Large intestine (tissue), 3 donors: ENCODE results near the gene SREK1. TPM values are rescaled to one million over a fixed set of nuclear protein-coding genes. Genes with fewer than 3 reads are reported as not detected.
A peak's percentile ranks its signal among the peaks of the same experiment; 100 is the strongest.

Source experiments
- DNase-seq, 2 donors: peaks; one replicate each; pipeline versions ENCODE4 v3.0.0 to v3.0.0-alpha.2; 2013
- H3K27ac ChIP-seq: one replicate; pipeline ENCODE4 v1.5.1; 2013; ENCODE audit warnings: low read length
- H3K27me3 ChIP-seq: 2 replicates; pipeline ENCODE4 v1.6.1; 2013; ENCODE audit warnings: low read length; ENCODE audit not compliant: control insufficient read depth, insufficient read depth
- H3K36me3 ChIP-seq: 2 replicates; pipeline ENCODE4 v1.6.1; 2013; ENCODE audit warnings: low read length; ENCODE audit not compliant: control insufficient read depth, insufficient read depth
- H3K4me1 ChIP-seq: one replicate; pipeline ENCODE4 v1.6.1; 2013; ENCODE audit warnings: low read length; ENCODE audit not compliant: control insufficient read depth, insufficient read depth
- H3K4me3 ChIP-seq: one replicate; pipeline ENCODE4 v1.5.1; 2013; ENCODE audit warnings: low read length
- H3K9me3 ChIP-seq: one replicate; pipeline ENCODE4 v1.6.1; 2013; ENCODE audit warnings: mild to moderate bottlenecking, low read depth, low read length, moderate library complexity; ENCODE audit not compliant: control insufficient read depth
- WGBS: methylation state at CpG from one replicate; pipeline ENCODE4 v1.1.5; 2013; ENCODE audit warnings: low lambda C conversion rate; ENCODE audit not compliant: insufficient coverage; 5-methylcytosine and 5-hydroxymethylcytosine counted together
- polyA plus RNA-seq: library from polyadenylated mRNA; unstranded; fragments of 120-200 nt; gene quantifications from one replicate; pipeline ENCODE4 v1.2.1, GENCODE V29; 2013

Gene SREK1
- polyA plus RNA-seq, 1 donor = 133 TPM

GRCh38 chr5:66161356-66161755, 17.3 kb downstream of the SREK1 start:
- WGBS = 100% methylated on average over 1 of the region's 5 CpGs
- Histone ChIP-seq H3K27ac (no peak overlapping the region), H3K36me3 (peaks cover 56% of the 10 kb centered on the region), H3K4me1 (no peaks in the 10 kb centered on the region), H3K27me3 (no peaks in the 10 kb centered on the region), H3K4me3 (no peak overlapping the region), H3K9me3 (no peaks in the 10 kb centered on the region)
- DNase-seq = no peak

GRCh38 chr5:66164044-66164790, 20.1 kb downstream of the SREK1 start:
- H3K4me1 ChIP-seq = no peaks in the 10 kb centered on the region
- H3K9me3 ChIP-seq = no peaks in the 10 kb centered on the region
- DNase-seq = no peak
- peaks cover 68% of the 10 kb centered on the region for H3K36me3 ChIP-seq
- H3K4me3 ChIP-seq = no peak overlapping the region
- no peak overlapping the region for H3K27ac ChIP-seq
- no peaks in the 10 kb centered on the region for H3K27me3 ChIP-seq
- 97% methylated on average over 6 of the region's 8 CpGs for WGBS

GRCh38 chr5:66168226-66168625, 24.1 kb downstream of the SREK1 start:
- Histone ChIP-seq H3K9me3 (no peaks in the 10 kb centered on the region), H3K4me3 (no peak overlapping the region), H3K36me3 (peaks cover 58% of the 10 kb centered on the region), H3K27ac (no peak overlapping the region), H3K27me3 (no peaks in the 10 kb centered on the region), H3K4me1 (no peaks in the 10 kb centered on the region)
- 100% methylated on average over 2 of the region's 4 CpGs for WGBS
- DNase-seq = no peak

GRCh38 chr5:66169534-66169933, 25.4 kb downstream of the SREK1 start:
- no peak overlapping the region for H3K27ac ChIP-seq
- no peaks in the 10 kb centered on the region for H3K27me3 ChIP-seq
- H3K4me1 ChIP-seq = no peaks in the 10 kb centered on the region
- 96% methylated on average over 3 of the region's 4 CpGs for WGBS
- peaks cover 55% of the 10 kb centered on the region for H3K36me3 ChIP-seq
- no peak for DNase-seq
- no peak overlapping the region for H3K4me3 ChIP-seq
- H3K9me3 ChIP-seq = no peaks in the 10 kb centered on the region

GRCh38 chr5:66170195-66170919, 26.3 kb downstream of the SREK1 start:
- 95% methylated on average over 9 of the region's 10 CpGs for WGBS
- no peak for DNase-seq
- peaks cover 56% of the 10 kb centered on the region for H3K36me3 ChIP-seq

GRCh38 chr5:66171349-66172344, 27.5 kb downstream of the SREK1 start:
- peak in 1 of 2 donors; percentile 21 for DNase-seq
- WGBS = 54% methylated on average over 4 of the region's 6 CpGs
- peaks cover 53% of the 10 kb centered on the region for H3K36me3 ChIP-seq

More at GRCh38 chr5:66170195-66170919, 26.3 kb downstream of the SREK1 start:
- H3K4me3 ChIP-seq = no peak overlapping the region
- no peaks in the 10 kb centered on the region for H3K4me1 ChIP-seq
- H3K9me3 ChIP-seq = no peaks in the 10 kb centered on the region
- no peaks in the 10 kb centered on the region for H3K27me3 ChIP-seq
- no peak overlapping the region for H3K27ac ChIP-seq

GRCh38 chr5:66174338-66174737, 30.2 kb downstream of the SREK1 start:
- DNase-seq = no peak
- no peak overlapping the region for H3K4me3 ChIP-seq
- no peaks in the 10 kb centered on the region for H3K27me3 ChIP-seq
- no peaks in the 10 kb centered on the region for H3K9me3 ChIP-seq
- H3K4me1 ChIP-seq = no peaks in the 10 kb centered on the region
- H3K27ac ChIP-seq = no peak overlapping the region
- peaks cover 56% of the 10 kb centered on the region for H3K36me3 ChIP-seq
- WGBS = 72% methylated on average over 2 of the region's 3 CpGs

More at GRCh38 chr5:66171349-66172344, 27.5 kb downstream of the SREK1 start:
- Histone ChIP-seq H3K27me3 (no peaks in the 10 kb centered on the region), H3K27ac (no peak overlapping the region), H3K4me1 (no peaks in the 10 kb centered on the region), H3K4me3 (no peak overlapping the region), H3K9me3 (no peaks in the 10 kb centered on the region)

GRCh38 chr5:66178799-66179198, 34.7 kb downstream of the SREK1 start:
- Histone ChIP-seq H3K9me3 (no peaks in the 10 kb centered on the region), H3K27ac (no peak overlapping the region), H3K27me3 (no peaks in the 10 kb centered on the region), H3K4me3 (no peak overlapping the region), H3K36me3 (peaks cover 44% of the 10 kb centered on the region), H3K4me1 (no peaks in the 10 kb centered on the region)
- WGBS = no CpG with 5 or more reads among the region's 1 CpG
- no peak for DNase-seq

GRCh38 chr5:66179297-66180051, 35.4 kb downstream of the SREK1 start:
- no peak for DNase-seq
- H3K9me3 ChIP-seq = no peaks in the 10 kb centered on the region
- H3K36me3 ChIP-seq = peaks cover 46% of the 10 kb centered on the region
- no peaks in the 10 kb centered on the region for H3K4me1 ChIP-seq
- H3K27me3 ChIP-seq = no peaks in the 10 kb centered on the region
- H3K4me3 ChIP-seq = no peak overlapping the region
- no CpG with 5 or more reads among the region's 1 CpG for WGBS
- no peak overlapping the region for H3K27ac ChIP-seq
